CD4-positive, alpha-beta T cell (primary cell): Measurements from ENCODE around the gene OR52E1. TPM values are rescaled to one million over a fixed set of nuclear protein-coding genes. Genes with fewer than 3 reads are reported as not detected.

ENCODE experiments used
- ATAC-seq: fragments of 200-7000 bp; cut with Tn5 transposase; one replicate; pipeline ENCODE4 v1.10.0; 2022; ENCODE audit warnings: mild to moderate bottlenecking; ENCODE audit not compliant: poor library complexity
- CTCF ChIA-PET: fragments of 350-600 bp; sonication (Branson Sonifier 250); formaldehyde crosslinking; loops from one replicate; lab custom pipeline; 2021; ENCODE audit warnings: antibody characterized with exemption, inconsistent platforms; lab: Charles Lee
- POLR2A ChIA-PET: fragments of 350-600 bp; sonication (Branson Sonifier 250); formaldehyde crosslinking; loops from one replicate; lab custom pipeline; 2021; ENCODE audit warnings: antibody characterized with exemption, inconsistent platforms; lab: Charles Lee
- DNase-seq, 14 experiments: peaks; one replicate each; pipeline ENCODE4 v3.0.0-alpha.2; 2013 to 2020; ENCODE audit warnings: mixed read lengths in 2 of 14
- H3K27ac ChIP-seq, 2 donors: one replicate each; pipeline versions ENCODE4 v1.5.1 to v1.7.0; 2013; ENCODE audit warnings: low read length in 2 of 2, low read depth in 1 of 2, mild to moderate bottlenecking in 1 of 2
- H3K27me3 ChIP-seq, 2 experiments: 1 replicate in 1 of 2; 2 replicates in 1 of 2; pipeline versions ENCODE4 v1.6.1 to v1.7.0; 2013; ENCODE audit warnings: low read length in 2 of 2, control low read depth in 1 of 2, mild to moderate bottlenecking in 1 of 2, moderate library complexity in 1 of 2; ENCODE audit not compliant: insufficient read depth in 2 of 2, control insufficient read depth in 1 of 2
- H3K36me3 ChIP-seq: one replicate; pipeline ENCODE4 v1.6.1; 2013; ENCODE audit warnings: low read length, control low read depth; ENCODE audit not compliant: insufficient read depth
- H3K4me1 ChIP-seq: one replicate; pipeline ENCODE4 v1.6.1; 2013; ENCODE audit warnings: low read length, control low read depth; ENCODE audit not compliant: insufficient read depth
- H3K4me3 ChIP-seq: one replicate; pipeline ENCODE4 v1.5.1; 2013; ENCODE audit warnings: mild to moderate bottlenecking, low read length, moderate library complexity
- H3K9me3 ChIP-seq, 2 experiments: 1 replicate in 1 of 2; 2 replicates in 1 of 2; pipeline versions ENCODE4 v1.6.1 to v1.7.0; 2013; ENCODE audit warnings: low read length in 2 of 2, mild to moderate bottlenecking in 2 of 2, control low read depth in 1 of 2, moderate library complexity in 1 of 2; ENCODE audit not compliant: control insufficient read depth in 1 of 2, insufficient read depth in 1 of 2
- H3K27ac Mint-ChIP-seq: one replicate; pipeline ENCODE4 v1.8.0; 2020; ENCODE audit warnings: mixed read lengths
- H3K27me3 Mint-ChIP-seq: one replicate; pipeline ENCODE4 v1.8.0; 2021; ENCODE audit warnings: mixed read lengths
- H3K36me3 Mint-ChIP-seq: one replicate; pipeline ENCODE4 v1.8.0; 2021; ENCODE audit warnings: low read depth, mixed read lengths
- H3K4me1 Mint-ChIP-seq: one replicate; pipeline ENCODE4 v1.8.0; 2021; ENCODE audit warnings: low read depth, mixed read lengths
- H3K4me3 Mint-ChIP-seq: one replicate; pipeline ENCODE4 v1.8.0; 2020; ENCODE audit warnings: mild to moderate bottlenecking, mixed read lengths
- H3K9me3 Mint-ChIP-seq: one replicate; pipeline ENCODE4 v1.8.0; 2020; ENCODE audit warnings: mixed read lengths
- CTCF ChIP-seq: fragments of 200-600 bp; IDR thresholded peaks from one replicate; pipeline ENCODE4 v1.8.0; 2022; ENCODE audit warnings: antibody characterized with exemption, mild to moderate bottlenecking
- intact Hi-C, 2 experiments: fragments of 100-400 bp; cut with DNase I in 1 of 2; cut with micrococcal nuclease in 1 of 2; formaldehyde crosslinking; loops; one replicate each; pipeline versions ENCODE4 v1.15.1 to v1.9.0; 2023 to 2025; cut with DNase I, micrococcal nuclease
- total RNA-seq, 174 experiments: library from RNA in 2 of 174; stranded (reverse) in 2 of 174; gene quantifications; one replicate each; pipeline ENCODE4 v1.2.3 and lab custom pipeline; 2021 to 2026

Gene OR52E1
- total RNA-seq, 2 experiments from 2014 or later, result not detected

- ATAC-seq (no peak), DNase-seq (no peak)
- no peaks in the 10 kb centered on the region for H3K36me3 Mint-ChIP-seq
- no peak overlapping the region for H3K27ac Mint-ChIP-seq
- no peaks in the 10 kb centered on the region for H3K4me1 ChIP-seq
- intact Hi-C loops, result no loop called here
- no peak overlapping the region for H3K27ac ChIP-seq
- TF ChIP-seq CTCF, result no peak
- no peaks in the 10 kb centered on the region for H3K9me3 Mint-ChIP-seq
- no peaks in the 10 kb centered on the region for H3K4me1 Mint-ChIP-seq
- H3K27me3 Mint-ChIP-seq, result peaks cover 25% of the 10 kb centered on the region
- no peak overlapping the region for H3K4me3 Mint-ChIP-seq
- no peaks in the 10 kb centered on the region for H3K27me3 ChIP-seq
- no peaks in the 10 kb centered on the region for H3K9me3 ChIP-seq
- H3K36me3 ChIP-seq, result no peaks in the 10 kb centered on the region
- CTCF ChIA-PET, result no interaction called here
- no peak overlapping the region for H3K4me3 ChIP-seq
- POLR2A ChIA-PET, result no interaction called here
Measured at GRCh38 chr11:5071799-5072198, 2.4 kb downstream of the OR52E1 start.

GRCh38 chr11:5081405-5081804, 12.0 kb downstream of the OR52E1 start:
- Mint-ChIP-seq H3K27ac (no peak overlapping the region), H3K4me1 (no peaks in the 10 kb centered on the region), H3K36me3 (no peaks in the 10 kb centered on the region), H3K4me3 (no peak overlapping the region), H3K9me3 (no peaks in the 10 kb centered on the region), H3K27me3 (peaks cover 3% of the 10 kb centered on the region)
- ChIA-PET CTCF (interaction anchor here (1.1 kb wide), 1 partner anchor 16 kb away, joined by 3 read pairs; no protein-coding TSS in a partner anchor), POLR2A (no interaction called here)
- Histone ChIP-seq H3K36me3 (no peaks in the 10 kb centered on the region), H3K27me3 (no peaks in the 10 kb centered on the region), H3K9me3 (no peaks in the 10 kb centered on the region), H3K4me3 (no peak overlapping the region), H3K4me1 (no peaks in the 10 kb centered on the region), H3K27ac (no peak overlapping the region)
- no peak for TF ChIP-seq CTCF
- intact Hi-C loops, result no loop called here
- DNase-seq, result no peak
- no peak for ATAC-seq

- H3K4me1 Mint-ChIP-seq, result no peaks in the 10 kb centered on the region
- intact Hi-C loops, result no loop called here
- Histone ChIP-seq H3K27me3 (no peaks in the 10 kb centered on the region), H3K4me1 (no peaks in the 10 kb centered on the region), H3K27ac (no peak overlapping the region), H3K9me3 (no peaks in the 10 kb centered on the region), H3K4me3 (no peak overlapping the region), H3K36me3 (no peaks in the 10 kb centered on the region)
- no peak for ATAC-seq
- POLR2A ChIA-PET, result no interaction called here
- no peaks in the 10 kb centered on the region for H3K27me3 Mint-ChIP-seq
- H3K36me3 Mint-ChIP-seq, result no peaks in the 10 kb centered on the region
- H3K4me3 Mint-ChIP-seq, result no peak overlapping the region
- H3K9me3 Mint-ChIP-seq, result no peaks in the 10 kb centered on the region
- no peak for TF ChIP-seq CTCF
- CTCF ChIA-PET, result no interaction called here
- DNase-seq, result no peak
- H3K27ac Mint-ChIP-seq, result no peak overlapping the region
Measured at GRCh38 chr11:5083602-5084001, 14.2 kb downstream of the OR52E1 start.
